Measurements from ENCODE around the gene ADSL. TPM values are rescaled to one million over a fixed set of nuclear protein-coding genes. Genes with fewer than 3 reads are reported as not detected.
A peak's percentile ranks its signal among the peaks of the same experiment; 100 is the strongest.

The ADSL gene
- total and polyA plus RNA-seq, 2 of the 4 experiments (the other 2 are of a cell fraction) = 93.6 to 229 TPM

GRCh38 chr22:40436505-40437431, 90.5 kb downstream of the ADSL start:
- Histone ChIP-seq H3K27ac (ENCODE audit: insufficient read depth, low read length) (peak overlapping the region; percentile 76), H2AK5ac (ENCODE audit: low read depth, low read length) (peak overlapping the region; percentile 89), H2BK15ac (ENCODE audit: low read depth, low read length) (peak overlapping the region; percentile 64; the same call in 1 of the 3 replicates), H4K91ac (ENCODE audit: insufficient read depth, low read depth, low read length) (peak overlapping the region; percentile 89), H2BK120ac (ENCODE audit: low read depth, low read length) (peak overlapping the region; percentile 86), H3K36me3 (ENCODE audit: control insufficient read depth, insufficient read depth, low read length) (peaks cover 15% of the 10 kb centered on the region), H4K20me1 (ENCODE audit: insufficient read depth, low read length) (peaks cover 14% of the 10 kb centered on the region), H3K4me1 (ENCODE audit: control insufficient read depth, insufficient read depth, low read length) (peaks cover 24% of the 10 kb centered on the region), H2BK5ac (ENCODE audit: low read depth, low read length, poor library complexity, severe bottlenecking) (peak overlapping the region; percentile 72), H2AK9ac (replicated peaks; ENCODE audit: low read depth, low read length, poor library complexity) (no peak overlapping the region), H3K27me3 (ENCODE audit: control insufficient read depth, insufficient read depth, low read length) (no peaks in the 10 kb centered on the region), H3K23ac (ENCODE audit: low read depth, low read length) (peak overlapping the region; percentile 70; the same call in 1 of the 2 replicates), H4K8ac (ENCODE audit: low read depth in 2 of 2, low read length in 2 of 2) (peak overlapping the region; percentile 34 to 79), H3K4me3 (ENCODE audit: insufficient read depth, low read depth, low read length) (peak overlapping the region; percentile 16; the same call in 1 of the 2 replicates), H3K4ac (ENCODE audit: low read depth, low read length) (peak overlapping the region; percentile 93), H2AFZ (replicated peaks; ENCODE audit: low read length, poor library complexity) (no peak overlapping the region), H3K9ac (ENCODE audit: low read depth, low read length) (peak overlapping the region; percentile 76), H3K79me1 (ENCODE audit: low read depth in 1 of 2, low read length in 2 of 2) (peaks cover 45 to 90% of the 10 kb centered on the region in 2 experiments), H3K18ac (ENCODE audit: low read depth, low read length) (peak overlapping the region; percentile 64), H4K5ac (ENCODE audit: low read depth, low read length) (peak overlapping the region; percentile 79), H3K14ac (replicated peaks; ENCODE audit: low read depth, low read length) (peak overlapping the region; percentile 73), H3K9me3 (ENCODE audit: control insufficient read depth, insufficient read depth, low read length) (no peaks in the 10 kb centered on the region), H3K9me1 (ENCODE audit: insufficient read depth, low read length) (peaks cover 14% of the 10 kb centered on the region), H2BK20ac (ENCODE audit: low read depth, low read length) (peak overlapping the region; percentile 74), H3K56ac (ENCODE audit: extremely low read depth, insufficient read depth, low read length) (peak overlapping the region; percentile 82; the same call in 1 of the 2 replicates), H3K4me2 (ENCODE audit: low read depth, low read length) (peak overlapping the region; percentile 85)
- POLR2A ChIA-PET (ENCODE audit: unreplicated experiment) = interaction anchor here (0.6 kb wide), 1 partner anchor 213 kb away, joined by 13 read pairs; no protein-coding TSS in a partner anchor
- in situ Hi-C loops (cut with MboI; ENCODE audit: low sequenced_read_pairs) (loop anchor here (25.0 kb wide), 1 partner anchor 451 kb away; no protein-coding TSS in a partner anchor), intact Hi-C loops (cut with micrococcal nuclease) (loop anchor here (1.0 to 5.0 kb wide), 6 partner anchors 50 to 462 kb away; partner anchors contain the start of gene MRTFA), dilution Hi-C loops (cut with HindIII; ENCODE audit: low sequenced_read_pairs, unreplicated experiment) (no loop called here)
- 40% methylated on average over 1 of the region's 12 CpGs; no CpG with 5 or more reads in 1 of the 2 experiments for WGBS, 2 experiments (ENCODE audit: extremely low coverage in 2 of 2, insufficient read length in 1 of 2)
- CTCF ChIA-PET = interaction anchor here (0.5 to 2.1 kb wide), 15 partner anchors 10 to 240 kb away, joined by 3 to 27 read pairs (median 5); no protein-coding TSS in a partner anchor
- peak; percentile 57 for TF ChIP-seq RAD21 (IDR thresholded peaks at IDR 0.05; ENCODE audit: low read length)
- no peak for TF ChIP-seq RCOR1 (IDR thresholded peaks at IDR 0.05; ENCODE audit: insufficient replicate concordance, low read length)
- TF ChIP-seq MAZ (IDR thresholded peaks at IDR 0.05; ENCODE audit: borderline replicate concordance, low read depth, low read length) = no peak
- TF ChIP-seq, protein P1, sequence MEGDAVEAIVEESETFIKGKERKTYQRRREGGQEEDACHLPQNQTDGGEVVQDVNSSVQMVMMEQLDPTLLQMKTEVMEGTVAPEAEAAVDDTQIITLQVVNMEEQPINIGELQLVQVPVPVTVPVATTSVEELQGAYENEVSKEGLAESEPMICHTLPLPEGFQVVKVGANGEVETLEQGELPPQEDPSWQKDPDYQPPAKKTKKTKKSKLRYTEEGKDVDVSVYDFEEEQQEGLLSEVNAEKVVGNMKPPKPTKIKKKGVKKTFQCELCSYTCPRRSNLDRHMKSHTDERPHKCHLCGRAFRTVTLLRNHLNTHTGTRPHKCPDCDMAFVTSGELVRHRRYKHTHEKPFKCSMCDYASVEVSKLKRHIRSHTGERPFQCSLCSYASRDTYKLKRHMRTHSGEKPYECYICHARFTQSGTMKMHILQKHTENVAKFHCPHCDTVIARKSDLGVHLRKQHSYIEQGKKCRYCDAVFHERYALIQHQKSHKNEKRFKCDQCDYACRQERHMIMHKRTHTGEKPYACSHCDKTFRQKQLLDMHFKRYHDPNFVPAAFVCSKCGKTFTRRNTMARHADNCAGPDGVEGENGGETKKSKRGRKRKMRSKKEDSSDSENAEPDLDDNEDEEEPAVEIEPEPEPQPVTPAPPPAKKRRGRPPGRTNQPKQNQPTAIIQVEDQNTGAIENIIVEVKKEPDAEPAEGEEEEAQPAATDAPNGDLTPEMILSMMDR (conservative IDR thresholded peaks at IDR 0.05; ENCODE audit: low read depth, low read length) = peak; percentile 62
- TF ChIP-seq, protein P2, sequence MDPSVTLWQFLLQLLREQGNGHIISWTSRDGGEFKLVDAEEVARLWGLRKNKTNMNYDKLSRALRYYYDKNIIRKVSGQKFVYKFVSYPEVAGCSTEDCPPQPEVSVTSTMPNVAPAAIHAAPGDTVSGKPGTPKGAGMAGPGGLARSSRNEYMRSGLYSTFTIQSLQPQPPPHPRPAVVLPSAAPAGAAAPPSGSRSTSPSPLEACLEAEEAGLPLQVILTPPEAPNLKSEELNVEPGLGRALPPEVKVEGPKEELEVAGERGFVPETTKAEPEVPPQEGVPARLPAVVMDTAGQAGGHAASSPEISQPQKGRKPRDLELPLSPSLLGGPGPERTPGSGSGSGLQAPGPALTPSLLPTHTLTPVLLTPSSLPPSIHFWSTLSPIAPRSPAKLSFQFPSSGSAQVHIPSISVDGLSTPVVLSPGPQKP (IDR thresholded peaks at IDR 0.05; ENCODE audit: borderline replicate concordance, low read depth, low read length) = no peak
- no peak for TF ChIP-seq CEBPB (IDR thresholded peaks at IDR 0.05; ENCODE audit: low read depth, low read length)
- no peak for TF ChIP-seq CHD1 (IDR thresholded peaks at IDR 0.05; ENCODE audit: low read depth, low read length)
- peak; percentile 59 for TF ChIP-seq BHLHE40 (IDR thresholded peaks at IDR 0.05; ENCODE audit: low read depth, low read length)
- peak; percentile 34; the same call in 1 of the 2 replicates for TF ChIP-seq SMC3 (IDR thresholded peaks at IDR 0.05; ENCODE audit: low read depth, low read length)
- TF ChIP-seq FOS (IDR thresholded peaks at IDR 0.05; ENCODE audit: low read depth, low read length) = no peak
- no peak for TF ChIP-seq NFE2L2 (IDR thresholded peaks at IDR 0.05; ENCODE audit: low read depth, low read length)
- ATAC-seq (ENCODE audit: low read depth) (peak; percentile 64), DNase-seq (peak; percentile 74)
- BruUV-seq (replicated peaks) = no TSS peak
